IMR-90 (cell line): ENCODE data around the gene NUP43. TPM values are rescaled to one million over a fixed set of nuclear protein-coding genes. Genes with fewer than 3 reads are reported as not detected.

ENCODE experiments used
- ATAC-seq: fragments of 200-7000 bp; cut with Tn5 transposase; 2 replicates; pipeline ENCODE4 v1.9.1; 2020; ENCODE audit warnings: low read depth, mild to moderate bottlenecking, moderate library complexity
- BruUV-seq: library from RNA; stranded (reverse); fragments of 400-500 nt; replicated peaks from 2 replicates; lab custom pipeline; 2021; lab: Mats Ljungman, UMichigan
- CTCF ChIA-PET: fragments of 300-600 bp; formaldehyde crosslinking; extraction: SDS; loops from one replicate; lab custom pipeline; 2021; ENCODE audit warnings: antibody characterized with exemption; lab: Yijun Ruan, JAX
- POLR2A ChIA-PET: fragments of 300-600 bp; sonication (Branson Sonifier 250); formaldehyde crosslinking; loops from one replicate; lab custom pipeline; 2022; ENCODE audit warnings: antibody characterized with exemption; ENCODE audit not compliant: unreplicated experiment; lab: Charles Lee
- DNase-seq: peaks from one replicate; pipeline ENCODE4 v3.0.0; 2013
- H2AFZ ChIP-seq: replicated peaks from 2 replicates; pipeline ENCODE3; 2013; ENCODE audit warnings: low read length, mild to moderate bottlenecking; ENCODE audit not compliant: poor library complexity
- H2AK5ac ChIP-seq: 2 replicates; pipeline ENCODE4 v1.6.1; 2013; ENCODE audit warnings: low read depth, low read length, inconsistent platforms
- H2AK9ac ChIP-seq: replicated peaks from 2 replicates; pipeline ENCODE3; 2013; ENCODE audit warnings: mild to moderate bottlenecking, low read depth, low read length, moderate library complexity; ENCODE audit not compliant: poor library complexity
- H2BK120ac ChIP-seq: 2 replicates; pipeline ENCODE4 v1.6.1; 2013; ENCODE audit warnings: low read depth, low read length, inconsistent platforms
- H2BK15ac ChIP-seq: 3 replicates; pipeline ENCODE4 v1.6.1; 2013; ENCODE audit warnings: low read depth, low read length, inconsistent platforms
- H2BK20ac ChIP-seq: 2 replicates; pipeline ENCODE4 v1.6.1; 2013; ENCODE audit warnings: low read depth, mild to moderate bottlenecking, inconsistent platforms, low read length, moderate library complexity
- H2BK5ac ChIP-seq: 2 replicates; pipeline ENCODE4 v1.6.1; 2013; ENCODE audit warnings: mild to moderate bottlenecking, low read depth, low read length, inconsistent platforms; ENCODE audit not compliant: poor library complexity, severe bottlenecking
- H3K14ac ChIP-seq: replicated peaks from 2 replicates; pipeline ENCODE4 v1.6.1; 2013; ENCODE audit warnings: low read depth, low read length, inconsistent platforms
- H3K18ac ChIP-seq: 2 replicates; pipeline ENCODE4 v1.6.1; 2013; ENCODE audit warnings: low read depth, low read length, control low read depth
- H3K23ac ChIP-seq: 2 replicates; pipeline ENCODE4 v1.6.1; 2013; ENCODE audit warnings: low read depth, low read length, inconsistent platforms
- H3K27ac ChIP-seq: 2 replicates; pipeline ENCODE4 v1.5.1; 2013; ENCODE audit warnings: mild to moderate bottlenecking, control low read depth, low read length; ENCODE audit not compliant: insufficient read depth
- H3K27me3 ChIP-seq: 2 replicates; pipeline ENCODE4 v1.6.1; 2013; ENCODE audit warnings: low read length; ENCODE audit not compliant: control insufficient read depth, insufficient read depth
- H3K36me3 ChIP-seq: 2 replicates; pipeline ENCODE4 v1.6.1; 2013; ENCODE audit warnings: low read length, mixed read lengths; ENCODE audit not compliant: control insufficient read depth, insufficient read depth
- H3K4ac ChIP-seq: 2 replicates; pipeline ENCODE4 v1.6.1; 2013; ENCODE audit warnings: low read depth, low read length, inconsistent platforms
- H3K4me1 ChIP-seq: 2 replicates; pipeline ENCODE4 v1.6.1; 2013; ENCODE audit warnings: low read length, mixed read lengths; ENCODE audit not compliant: control insufficient read depth, insufficient read depth
- H3K4me2 ChIP-seq: 2 replicates; pipeline ENCODE4 v1.6.1; 2013; ENCODE audit warnings: low read depth, mild to moderate bottlenecking, control low read depth, low read length, moderate library complexity
- H3K4me3 ChIP-seq: 2 replicates; pipeline ENCODE4 v1.5.1; 2013; ENCODE audit warnings: low read depth, mild to moderate bottlenecking, control low read depth, low read length, moderate library complexity; ENCODE audit not compliant: insufficient read depth
- H3K56ac ChIP-seq: 2 replicates; pipeline ENCODE4 v1.6.1; 2013; ENCODE audit warnings: low read length, inconsistent platforms; ENCODE audit not compliant: insufficient read depth; ENCODE audit errors: extremely low read depth
- H3K79me1 ChIP-seq, 2 experiments: 2 replicates each; pipeline ENCODE4 v1.6.1; 2013; ENCODE audit warnings: low read length in 2 of 2, inconsistent platforms in 1 of 2, low read depth in 1 of 2
- H3K9ac ChIP-seq: 2 replicates; pipeline ENCODE4 v1.6.1; 2013; ENCODE audit warnings: low read depth, low read length, control low read depth
- H3K9me1 ChIP-seq: 2 replicates; pipeline ENCODE4 v1.6.1; 2013; ENCODE audit warnings: low read length, inconsistent platforms; ENCODE audit not compliant: insufficient read depth
- H3K9me3 ChIP-seq: 2 replicates; pipeline ENCODE4 v1.6.1; 2013; ENCODE audit warnings: low read length; ENCODE audit not compliant: control insufficient read depth, insufficient read depth
- H4K20me1 ChIP-seq: 2 replicates; pipeline ENCODE4 v1.6.1; 2013; ENCODE audit warnings: low read length, inconsistent platforms; ENCODE audit not compliant: insufficient read depth
- H4K5ac ChIP-seq: 2 replicates; pipeline ENCODE4 v1.6.1; 2013; ENCODE audit warnings: mild to moderate bottlenecking, low read depth, low read length, control low read depth
- H4K8ac ChIP-seq, 2 experiments: 2 replicates each; pipeline ENCODE4 v1.6.1; 2013; ENCODE audit warnings: low read depth in 2 of 2, low read length in 2 of 2, control low read depth in 1 of 2, inconsistent platforms in 1 of 2
- H4K91ac ChIP-seq: 2 replicates; pipeline ENCODE4 v1.6.1; 2013; ENCODE audit warnings: low read depth, low read length, inconsistent platforms; ENCODE audit not compliant: insufficient read depth
- BHLHE40 ChIP-seq: fragments of 150-350 bp; IDR thresholded peaks from 2 replicates; pipeline ENCODE4 v1.6.1; 2016; ENCODE audit warnings: mild to moderate bottlenecking, low read depth, low read length
- CEBPB ChIP-seq: IDR thresholded peaks from 2 replicates; pipeline ENCODE4 v1.6.1; 2012; ENCODE audit warnings: low read depth, low read length, improper control_type of control experiment
- CHD1 ChIP-seq: IDR thresholded peaks from 2 replicates; pipeline ENCODE4 v1.6.1; 2012; ENCODE audit warnings: low read depth, low read length, improper control_type of control experiment
- CTCF ChIP-seq: conservative IDR thresholded peaks from 2 replicates; pipeline ENCODE4 v1.5.1; 2012; ENCODE audit warnings: mild to moderate bottlenecking, low read depth, low read length, improper control_type of control experiment
- ELK1 ChIP-seq: fragments of 150-350 bp; IDR thresholded peaks from 2 replicates; pipeline ENCODE4 v1.6.1; 2016; ENCODE audit warnings: low read depth, mild to moderate bottlenecking, low read length, moderate library complexity, borderline replicate concordance
- FOS ChIP-seq: fragments of 150-350 bp; IDR thresholded peaks from 2 replicates; pipeline ENCODE4 v1.6.1; 2016; ENCODE audit warnings: low read depth, low read length
- MAFK ChIP-seq: IDR thresholded peaks from 2 replicates; pipeline ENCODE4 v1.6.1; 2012; ENCODE audit warnings: low read depth, low read length, improper control_type of control experiment
- MAZ ChIP-seq: IDR thresholded peaks from 2 replicates; pipeline ENCODE4 v1.6.1; 2012; ENCODE audit warnings: low read depth, mild to moderate bottlenecking, low read length, improper control_type of control experiment, moderate library complexity, borderline replicate concordance
- MXI1 ChIP-seq: IDR thresholded peaks from 2 replicates; pipeline ENCODE4 v1.6.1; 2012; ENCODE audit warnings: low read depth, mild to moderate bottlenecking, low read length, moderate library complexity, borderline replicate concordance
- NFE2L2 ChIP-seq: fragments of 150-350 bp; IDR thresholded peaks from 2 replicates; pipeline ENCODE4 v1.6.1; 2016; ENCODE audit warnings: low read depth, mild to moderate bottlenecking, low read length
- POLR2A ChIP-seq: IDR thresholded peaks from 2 replicates; pipeline ENCODE4 v1.6.1; 2012; ENCODE audit warnings: mild to moderate bottlenecking, low read depth, low read length
- RAD21 ChIP-seq: IDR thresholded peaks from 2 replicates; pipeline ENCODE4 v1.6.1; 2012; ENCODE audit warnings: low read length, improper control_type of control experiment
- RCOR1 ChIP-seq: IDR thresholded peaks from 2 replicates; pipeline ENCODE4 v1.6.1; 2012; ENCODE audit warnings: mild to moderate bottlenecking, low read length, improper control_type of control experiment; ENCODE audit not compliant: insufficient replicate concordance
- RFX5 ChIP-seq: IDR thresholded peaks from 2 replicates; pipeline ENCODE4 v1.8.0; 2012; ENCODE audit warnings: low read depth, mild to moderate bottlenecking, low read length, moderate library complexity
- SMC3 ChIP-seq: fragments of 150-350 bp; IDR thresholded peaks from 2 replicates; pipeline ENCODE4 v1.6.1; 2016; ENCODE audit warnings: low read depth, mild to moderate bottlenecking, antibody characterized with exemption, low read length, moderate library complexity
- WGBS, 2 experiments: methylation state at CpG; one replicate each; pipeline versions ENCODE4 v1.1.5 to v1.1.7; 2013; ENCODE audit warnings: missing lambda C conversion rate in 2 of 2; ENCODE audit not compliant: insufficient read length in 1 of 2; ENCODE audit errors: extremely low coverage in 2 of 2; 5-methylcytosine and 5-hydroxymethylcytosine counted together
- dilution Hi-C: fragments of 300-500 bp; cut with HindIII; formaldehyde crosslinking; loops from one replicate; pipeline ENCODE4 v1.14.3; 2018; ENCODE audit warnings: low sequenced_read_pairs; ENCODE audit not compliant: unreplicated experiment
- in situ Hi-C: fragments of 300-500 bp; cut with MboI; formaldehyde crosslinking; loops from 3 replicates; pipeline ENCODE4 v1.14.3; 2019; ENCODE audit warnings: low sequenced_read_pairs, inconsistent platforms, mixed read lengths
- intact Hi-C: fragments of 100-400 bp; cut with micrococcal nuclease; formaldehyde crosslinking; loops from 2 replicates; pipeline ENCODE4 v1.10.0; 2022
- polyA plus RNA-seq, 3 experiments: library from polyadenylated mRNA; depleted of rRNA; stranded (reverse); fragments of >200 nt; gene quantifications; 2 replicates each; pipeline ENCODE4 v1.2.3, GENCODE V29; 2012; ENCODE audit warnings: low replicate concordance in 1 of 3
- total RNA-seq: library from RNA; depleted of rRNA; stranded (reverse); fragments of >200 nt; gene quantifications from 2 replicates; pipeline ENCODE4 v1.2.3, GENCODE V29; 2012
- TF ChIP-seq, protein P1 (sequence below): fragments of 150-350 bp; IDR thresholded peaks from 2 replicates; pipeline ENCODE4 v1.6.1; 2017; ENCODE audit warnings: mild to moderate bottlenecking, antibody characterized with exemption, low read length, low read depth

NUP43 gene
- total and polyA plus RNA-seq, 2 of the 4 experiments (the other 2 are of a cell fraction) = 14.2 to 40.5 TPM

GRCh38 chr6:149761438-149761837 lies 15.1 kb upstream of the NUP43 start:
- H2AFZ ChIP-seq = no peak overlapping the region
- H2BK5ac ChIP-seq = no peak overlapping the region
- H4K8ac ChIP-seq = no peak overlapping the region
- H3K79me1 ChIP-seq = peaks cover 18 to 31% of the 10 kb centered on the region in 2 experiments
- H3K4me2 ChIP-seq = no peak overlapping the region
- no peak overlapping the region for H3K9ac ChIP-seq
- no peak overlapping the region for H3K14ac ChIP-seq
- H2BK20ac ChIP-seq = no peak overlapping the region
- no peak overlapping the region for H3K4me3 ChIP-seq
- ATAC-seq (no peak), DNase-seq (no peak)
- ChIA-PET POLR2A (no interaction called here), CTCF (no interaction called here)
- H2AK5ac ChIP-seq = no peak overlapping the region
- no peak overlapping the region for H2AK9ac ChIP-seq
- WGBS, 2 experiments = no CpG with 5 or more reads among the region's 1 CpG
- no peak overlapping the region for H3K4ac ChIP-seq
- H3K9me1 ChIP-seq = no peaks in the 10 kb centered on the region
- no peak overlapping the region for H2BK120ac ChIP-seq
- no TSS peak for BruUV-seq
- H3K56ac ChIP-seq = no peak overlapping the region
- H4K91ac ChIP-seq = no peak overlapping the region
- no peak overlapping the region for H3K18ac ChIP-seq
- in situ Hi-C loops = no loop called here
- H3K9me3 ChIP-seq = 0 out of 2 replicates have a peak, but pooled peaks cover 3% of the 10 kb centered on the region
- no peaks in the 10 kb centered on the region; the same call in 1 of the 2 replicates for H3K36me3 ChIP-seq
- TF ChIP-seq ELK1 = no peak
- no peak for TF ChIP-seq RFX5
- TF ChIP-seq BHLHE40 = no peak
- TF ChIP-seq FOS = no peak
- no peak for TF ChIP-seq MXI1
- no peak for TF ChIP-seq SMC3
- TF ChIP-seq MAFK = no peak
- no peak for TF ChIP-seq RCOR1
- TF ChIP-seq RAD21 = no peak
- no peak for TF ChIP-seq MAZ
- no peak for TF ChIP-seq NFE2L2
- no peak for TF ChIP-seq POLR2A
- TF ChIP-seq CTCF = no peak
- TF ChIP-seq CHD1 = no peak
- TF ChIP-seq CEBPB = no peak
- TF ChIP-seq, protein P1, sequence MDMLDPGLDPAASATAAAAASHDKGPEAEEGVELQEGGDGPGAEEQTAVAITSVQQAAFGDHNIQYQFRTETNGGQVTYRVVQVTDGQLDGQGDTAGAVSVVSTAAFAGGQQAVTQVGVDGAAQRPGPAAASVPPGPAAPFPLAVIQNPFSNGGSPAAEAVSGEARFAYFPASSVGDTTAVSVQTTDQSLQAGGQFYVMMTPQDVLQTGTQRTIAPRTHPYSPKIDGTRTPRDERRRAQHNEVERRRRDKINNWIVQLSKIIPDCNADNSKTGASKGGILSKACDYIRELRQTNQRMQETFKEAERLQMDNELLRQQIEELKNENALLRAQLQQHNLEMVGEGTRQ = no peak
- no peak overlapping the region for H3K23ac ChIP-seq
- no peak overlapping the region for H4K5ac ChIP-seq
- H2BK15ac ChIP-seq = no peak overlapping the region
- H3K27ac ChIP-seq = no peak overlapping the region
- H4K20me1 ChIP-seq = peaks cover 5% of the 10 kb centered on the region; the same call in 1 of the 2 replicates
- intact Hi-C loops = no loop called here
- dilution Hi-C loops = no loop called here
- H3K4me1 ChIP-seq = no peaks in the 10 kb centered on the region
- H3K27me3 ChIP-seq = no peaks in the 10 kb centered on the region
